ENCODE data around the gene ANAPC10.

DNA sequence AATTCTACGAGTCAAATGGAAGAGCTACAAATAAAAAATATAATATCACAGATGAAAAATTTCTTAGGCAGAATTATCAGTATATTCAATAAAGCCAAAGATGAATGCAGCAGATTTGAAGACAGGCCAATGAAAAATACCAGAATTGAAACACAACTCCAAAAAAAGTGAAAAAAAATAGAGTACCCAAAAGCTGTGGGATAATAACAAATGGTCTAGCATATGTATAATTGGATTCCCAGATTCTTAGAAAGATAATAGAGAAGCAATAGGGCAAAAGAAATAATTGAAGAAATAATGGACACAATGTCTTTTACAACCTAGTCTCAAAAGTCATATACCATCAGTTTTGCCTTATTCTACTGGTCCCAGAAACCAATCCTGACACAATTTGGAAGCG is 4.4 kb downstream of the ANAPC10 start:
- TF ChIP-seq POLR2AphosphoS5 (IDR thresholded peaks at IDR 0.05; ENCODE audit: low read depth, low read length) (no peak), TAF1 (IDR thresholded peaks at IDR 0.05; ENCODE audit: borderline replicate concordance, insufficient read depth, low read length) (no peak), SIN3A (IDR thresholded peaks at IDR 0.05; ENCODE audit: borderline replicate concordance, insufficient read depth, low read length) (no peak), FOXP2 (optimal IDR thresholded peaks at IDR 0.05; ENCODE audit: borderline replicate concordance, extremely low read depth, extremely low read length, insufficient read depth) (no peak)
- TF ChIP-seq, protein P1, sequence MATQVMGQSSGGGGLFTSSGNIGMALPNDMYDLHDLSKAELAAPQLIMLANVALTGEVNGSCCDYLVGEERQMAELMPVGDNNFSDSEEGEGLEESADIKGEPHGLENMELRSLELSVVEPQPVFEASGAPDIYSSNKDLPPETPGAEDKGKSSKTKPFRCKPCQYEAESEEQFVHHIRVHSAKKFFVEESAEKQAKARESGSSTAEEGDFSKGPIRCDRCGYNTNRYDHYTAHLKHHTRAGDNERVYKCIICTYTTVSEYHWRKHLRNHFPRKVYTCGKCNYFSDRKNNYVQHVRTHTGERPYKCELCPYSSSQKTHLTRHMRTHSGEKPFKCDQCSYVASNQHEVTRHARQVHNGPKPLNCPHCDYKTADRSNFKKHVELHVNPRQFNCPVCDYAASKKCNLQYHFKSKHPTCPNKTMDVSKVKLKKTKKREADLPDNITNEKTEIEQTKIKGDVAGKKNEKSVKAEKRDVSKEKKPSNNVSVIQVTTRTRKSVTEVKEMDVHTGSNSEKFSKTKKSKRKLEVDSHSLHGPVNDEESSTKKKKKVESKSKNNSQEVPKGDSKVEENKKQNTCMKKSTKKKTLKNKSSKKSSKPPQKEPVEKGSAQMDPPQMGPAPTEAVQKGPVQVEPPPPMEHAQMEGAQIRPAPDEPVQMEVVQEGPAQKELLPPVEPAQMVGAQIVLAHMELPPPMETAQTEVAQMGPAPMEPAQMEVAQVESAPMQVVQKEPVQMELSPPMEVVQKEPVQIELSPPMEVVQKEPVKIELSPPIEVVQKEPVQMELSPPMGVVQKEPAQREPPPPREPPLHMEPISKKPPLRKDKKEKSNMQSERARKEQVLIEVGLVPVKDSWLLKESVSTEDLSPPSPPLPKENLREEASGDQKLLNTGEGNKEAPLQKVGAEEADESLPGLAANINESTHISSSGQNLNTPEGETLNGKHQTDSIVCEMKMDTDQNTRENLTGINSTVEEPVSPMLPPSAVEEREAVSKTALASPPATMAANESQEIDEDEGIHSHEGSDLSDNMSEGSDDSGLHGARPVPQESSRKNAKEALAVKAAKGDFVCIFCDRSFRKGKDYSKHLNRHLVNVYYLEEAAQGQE (IDR thresholded peaks at IDR 0.05; ENCODE audit: insufficient read depth in 1 of 2, low read depth in 2 of 2, low read length in 2 of 2): no peak
